HG02610 (cell line): Measurements from ENCODE around the gene PHF14.

Source experiments
- ATAC-seq: cut with Tn5 transposase; IDR thresholded peaks from one replicate; pipeline ENCODE4 v1.9.1; 2021; ENCODE audit warnings: mild to moderate bottlenecking, moderate library complexity; ENCODE audit not compliant: unreplicated experiment

The PHF14 gene

GRCh38 chr7:11082121-11082520, 108.4 kb downstream of the PHF14 start:
- no peak for ATAC-seq

- no peak for ATAC-seq
Measured at GRCh38 chr7:11082552-11083213, 109.0 kb downstream of the PHF14 start.

- no peak for ATAC-seq
Measured at GRCh38 chr7:11083214-11083568, 109.5 kb downstream of the PHF14 start.

GRCh38 chr7:11104578-11104977, 130.9 kb downstream of the PHF14 start:
- no peak for ATAC-seq

GRCh38 chr7:11109659-11110058, 136.0 kb downstream of the PHF14 start:
- no peak for ATAC-seq

- ATAC-seq, result peak; percentile 58
Measured at GRCh38 chr7:11120068-11120664, 146.5 kb downstream of the PHF14 start.

GRCh38 chr7:11120675-11121220, 147.1 kb downstream of the PHF14 start:
- ATAC-seq, result peak; percentile 84

- ATAC-seq, result no peak
Measured at GRCh38 chr7:11124856-11125559, 151.3 kb downstream of the PHF14 start.

GRCh38 chr7:11127114-11127785, 153.6 kb downstream of the PHF14 start:
- no peak for ATAC-seq

GRCh38 chr7:11127988-11128387, 154.3 kb downstream of the PHF14 start:
- ATAC-seq, result no peak

GRCh38 chr7:11128498-11128897, 154.8 kb downstream of the PHF14 start:
- ATAC-seq, result no peak

- ATAC-seq, result no peak
Measured at GRCh38 chr7:11130012-11130411, 156.3 kb downstream of the PHF14 start.

GRCh38 chr7:11130601-11131000, 156.9 kb downstream of the PHF14 start:
- ATAC-seq, result no peak

GRCh38 chr7:11133436-11133959, 159.8 kb downstream of the PHF14 start:
- no peak for ATAC-seq

GRCh38 chr7:11135573-11135972, 161.9 kb downstream of the PHF14 start:
- ATAC-seq, result no peak

- no peak for ATAC-seq
Measured at GRCh38 chr7:11141541-11141940, 167.9 kb downstream of the PHF14 start.

GRCh38 chr7:11153694-11154093, 180.0 kb downstream of the PHF14 start:
- no peak for ATAC-seq

GRCh38 chr7:11155883-11156282, 182.2 kb downstream of the PHF14 start:
- ATAC-seq, result no peak

- no peak for ATAC-seq
Measured at GRCh38 chr7:11161499-11161898, 187.8 kb downstream of the PHF14 start.

- ATAC-seq, result no peak
Measured at GRCh38 chr7:11163220-11163619, 189.5 kb downstream of the PHF14 start.

GRCh38 chr7:11166051-11166450, 192.4 kb downstream of the PHF14 start:
- no peak for ATAC-seq
